HepG2 (cell line): ENCODE measurements around the gene HTR2A.

Experiments used
- CREM ChIP-seq, 2 experiments: sonication (generic) in 1 of 2; formaldehyde crosslinking in 1 of 2; IDR thresholded peaks; 2 replicates each; pipeline versions ENCODE4 v1.4.0 to v1.6.1; 2016 to 2020; ENCODE audit warnings: antibody characterized with exemption in 1 of 2, mild to moderate bottlenecking in 1 of 2, missing genetic modification reagents in 1 of 2
- EP300 ChIP-seq, 3 experiments: sonication (generic) in 1 of 3; formaldehyde crosslinking in 1 of 3; IDR thresholded peaks; 2 replicates each; pipeline versions ENCODE4 v1.5.1 to v1.6.1; 2011 to 2020; ENCODE audit warnings: low read depth in 2 of 3, low read length in 2 of 3, borderline replicate concordance in 1 of 3, improper control_type of control experiment in 1 of 3, mild to moderate bottlenecking in 1 of 3, missing genetic modification reagents in 1 of 3, moderate library complexity in 1 of 3
- FOXA3 ChIP-seq: IDR thresholded peaks from 2 replicates; pipeline ENCODE4 v1.6.1; 2016; ENCODE audit warnings: missing genetic modification reagents, missing compliant biosample characterization
- GABPA ChIP-seq, 2 experiments: IDR thresholded peaks; 2 replicates each; pipeline ENCODE4 v1.6.1; 2011 to 2016; ENCODE audit warnings: low read depth in 2 of 2, low read length in 1 of 2, missing biosample characterization in 1 of 2, missing genetic modification characterization in 1 of 2
- HDAC2 ChIP-seq: sonication (generic); formaldehyde crosslinking; IDR thresholded peaks from 2 replicates; pipeline ENCODE4 v1.4.0; 2020; ENCODE audit warnings: missing genetic modification reagents
- KAT7 ChIP-seq: IDR thresholded peaks from 2 replicates; pipeline ENCODE4 v1.6.1; 2018; ENCODE audit warnings: borderline replicate concordance, missing compliant biosample characterization
- KLF16 ChIP-seq, 2 experiments: sonication (generic) in 1 of 2; formaldehyde crosslinking in 1 of 2; IDR thresholded peaks; 2 replicates each; pipeline versions ENCODE4 v1.6.1 to v1.8.0; 2016 to 2023; ENCODE audit warnings: missing genetic modification reagents in 2 of 2, missing compliant biosample characterization in 1 of 2
- PLSCR1 ChIP-seq: sonication (generic); formaldehyde crosslinking; IDR thresholded peaks from 2 replicates; pipeline ENCODE4 v1.5.0; 2020; ENCODE audit warnings: missing genetic modification reagents, mild to moderate bottlenecking, borderline replicate concordance
- SP2 ChIP-seq: sonication (generic); formaldehyde crosslinking; IDR thresholded peaks from 2 replicates; pipeline ENCODE4 v1.5.1; 2020; ENCODE audit warnings: mild to moderate bottlenecking, missing genetic modification reagents
- THYN1 ChIP-seq: sonication (generic); formaldehyde crosslinking; IDR thresholded peaks from 2 replicates; pipeline ENCODE4 v1.8.1; 2023; ENCODE audit warnings: low read depth, mild to moderate bottlenecking, moderate library complexity, missing genetic modification reagents, borderline replicate concordance
- ZBTB21 ChIP-seq: sonication (generic); formaldehyde crosslinking; IDR thresholded peaks from 2 replicates; pipeline ENCODE4 v1.4.0; 2020; ENCODE audit warnings: missing genetic modification reagents
- ZSCAN25 ChIP-seq: sonication (generic); formaldehyde crosslinking; IDR thresholded peaks from 2 replicates; pipeline ENCODE4 v1.8.0; 2022; ENCODE audit warnings: mild to moderate bottlenecking, missing genetic modification reagents
- TF ChIP-seq, protein P1 (sequence below): sonication (generic); formaldehyde crosslinking; IDR thresholded peaks from 2 replicates; pipeline ENCODE4 v1.8.1; 2023; ENCODE audit warnings: mild to moderate bottlenecking, inconsistent platforms, moderate library complexity, missing genetic modification reagents, borderline replicate concordance

- TF ChIP-seq, protein P1, sequence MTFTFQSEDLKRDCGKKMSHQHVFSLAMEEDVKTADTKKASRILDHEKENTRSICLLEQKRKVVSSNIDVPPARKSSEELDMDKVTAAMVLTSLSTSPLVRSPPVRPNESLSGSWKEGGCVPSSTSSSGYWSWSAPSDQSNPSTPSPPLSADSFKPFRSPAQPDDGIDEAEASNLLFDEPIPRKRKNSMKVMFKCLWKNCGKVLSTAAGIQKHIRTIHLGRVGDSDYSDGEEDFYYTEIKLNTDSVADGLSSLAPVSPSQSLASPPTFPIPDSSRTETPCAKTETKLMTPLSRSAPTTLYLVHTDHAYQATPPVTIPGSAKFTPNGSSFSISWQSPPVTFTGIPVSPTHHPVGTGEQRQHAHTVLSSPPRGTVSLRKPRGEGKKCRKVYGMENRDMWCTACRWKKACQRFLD (CRISPR knock-in tag) = no peak
- no peak for TF ChIP-seq ZSCAN25 (CRISPR knock-in tag)
- TF ChIP-seq EP300 (IDR thresholded peaks at IDR 0.05; ENCODE audit: low read depth in 2 of 2, low read length in 2 of 2) = no peak
- no peak for TF ChIP-seq EP300 (CRISPR knock-in tag; IDR thresholded peaks at IDR 0.05; ENCODE audit: borderline replicate concordance)
- TF ChIP-seq KAT7 (CRISPR knock-in tag) = no peak
- TF ChIP-seq FOXA3 (CRISPR knock-in tag) = no peak
- no peak for TF ChIP-seq THYN1
- TF ChIP-seq GABPA (IDR thresholded peaks at IDR 0.05; ENCODE audit: low read depth, low read length) = no peak
- TF ChIP-seq GABPA (CRISPR knock-in tag; IDR thresholded peaks at IDR 0.05; ENCODE audit: low read depth) = no peak
- TF ChIP-seq CREM (IDR thresholded peaks at IDR 0.05) = no peak
- no peak for TF ChIP-seq CREM (CRISPR knock-in tag; IDR thresholded peaks at IDR 0.05)
- no peak for TF ChIP-seq PLSCR1 (CRISPR knock-in tag)
- TF ChIP-seq HDAC2 (CRISPR knock-in tag) = no peak
- TF ChIP-seq KLF16 (CRISPR knock-in tag; IDR thresholded peaks at IDR 0.05) = no peak
- no peak for TF ChIP-seq SP2 (CRISPR knock-in tag)
- no peak for TF ChIP-seq ZBTB21 (CRISPR knock-in tag)
These were observed 2.3 kb downstream of the HTR2A start for GRCh38 chr13:46894568-46894967.
